SK-N-SH (cell line): ENCODE results near the gene RAVER1. TPM values are rescaled to one million over a fixed set of nuclear protein-coding genes. Genes with fewer than 3 reads are reported as not detected.

ENCODE experiments used
- CTCF ChIA-PET: fragments of 300-600, 350-600 bp; formaldehyde crosslinking; extraction: SDS; loops from one replicate; lab custom pipeline; 2021; lab: Yijun Ruan, JAX
- POLR2A ChIA-PET: fragments of 350-600 bp; sonication (Branson Sonifier 250); formaldehyde crosslinking; extraction: SDS; loops from one replicate; lab custom pipeline; 2020; ENCODE audit warnings: antibody characterized with exemption, inconsistent platforms; lab: Yijun Ruan, JAX
- DNase-seq: peaks from one replicate; pipeline ENCODE4 v3.0.0; 2012
- H2AFZ ChIP-seq: fragments of 200-600 bp; sonication (generic); 2 replicates; pipeline ENCODE4 v1.8.1; 2016; ENCODE audit warnings: antibody characterized with exemption, mild to moderate bottlenecking, low read depth
- H3F3A ChIP-seq: fragments of 200-600 bp; sonication (generic); replicated peaks from 2 replicates; pipeline ENCODE3; 2016; ENCODE audit warnings: antibody characterized with exemption, mild to moderate bottlenecking; ENCODE audit not compliant: insufficient read depth
- H3K27ac ChIP-seq, 2 experiments: fragments of 200-500 bp in 1 of 2; fragments of 200-600 bp in 1 of 2; sonication (Bioruptor generic) in 1 of 2; sonication (generic), shearing (Covaris generic) in 1 of 2; 2 replicates each; pipeline versions ENCODE4 v1.5.1 to v1.6.1; 2014 to 2016; ENCODE audit warnings: low read depth in 2 of 2, inconsistent platforms in 1 of 2, low read length in 1 of 2, mild to moderate bottlenecking in 1 of 2, mixed read lengths in 1 of 2
- H3K27me3 ChIP-seq: fragments of 200-600 bp; sonication (generic), shearing (Covaris generic); 2 replicates; pipeline ENCODE4 v1.6.1; 2016; ENCODE audit warnings: mixed run types; ENCODE audit not compliant: insufficient read depth
- H3K36me3 ChIP-seq, 2 experiments: fragments of 200-500 bp in 1 of 2; fragments of 200-600 bp in 1 of 2; sonication (Bioruptor generic) in 1 of 2; sonication (generic) in 1 of 2; replicated peaks in 1 of 2; 2 replicates each; pipeline versions ENCODE3 to v1.5.1; 2014 to 2016; ENCODE audit warnings: low read length in 1 of 2, mild to moderate bottlenecking in 1 of 2; ENCODE audit not compliant: insufficient read depth in 2 of 2, control insufficient read depth in 1 of 2
- H3K4me1 ChIP-seq, 2 experiments: fragments of 200-500 bp in 1 of 2; fragments of 200-600 bp in 1 of 2; sonication (Bioruptor generic) in 1 of 2; sonication (generic), shearing (Covaris generic) in 1 of 2; 2 replicates each; pipeline versions ENCODE4 v1.5.1 to v1.6.1; 2014 to 2016; ENCODE audit warnings: low read depth in 1 of 2, low read length in 1 of 2, mixed run types in 1 of 2; ENCODE audit not compliant: insufficient read depth in 2 of 2, control insufficient read depth in 1 of 2
- H3K4me2 ChIP-seq: fragments of 200-600 bp; sonication (generic), shearing (Covaris generic); 2 replicates; pipeline ENCODE4 v1.6.1; 2017; ENCODE audit warnings: mixed run types
- H3K4me3 ChIP-seq, 2 experiments: fragments of 200-500 bp in 1 of 2; fragments of 200-600 bp in 1 of 2; sonication (Bioruptor generic) in 1 of 2; sonication (generic), shearing (Covaris generic) in 1 of 2; 2 replicates each; pipeline versions ENCODE4 v1.5.1 to v1.8.1; 2014 to 2016; ENCODE audit warnings: low read depth in 2 of 2, inconsistent platforms in 1 of 2, low read length in 1 of 2, mild to moderate bottlenecking in 1 of 2, mixed read lengths in 1 of 2, moderate library complexity in 1 of 2
- H3K79me2 ChIP-seq: fragments of 200-600 bp; sonication (generic); 2 replicates; pipeline ENCODE4 v1.8.1; 2017; ENCODE audit warnings: mild to moderate bottlenecking; ENCODE audit not compliant: insufficient read depth
- H3K9ac ChIP-seq: fragments of 200-600 bp; sonication (generic); 2 replicates; pipeline ENCODE4 v1.6.1; 2017; ENCODE audit warnings: mixed run types
- H3K9me2 ChIP-seq: fragments of 200-600 bp; sonication (generic); 2 replicates; pipeline ENCODE4 v1.6.1; 2017; ENCODE audit warnings: mixed run types
- H3K9me3 ChIP-seq: fragments of 200-600 bp; sonication (generic); 2 replicates; pipeline ENCODE4 v1.6.1; 2017; ENCODE audit warnings: mixed run types, mild to moderate bottlenecking, moderate library complexity
- H4K20me1 ChIP-seq: fragments of 200-600 bp; sonication (generic); 2 replicates; pipeline ENCODE4 v1.6.1; 2017; ENCODE audit warnings: mild to moderate bottlenecking, mixed run types; ENCODE audit not compliant: insufficient read depth
- CHD2 ChIP-seq: fragments of 150-350 bp; IDR thresholded peaks from 2 replicates; pipeline ENCODE4 v1.6.1; 2018; ENCODE audit warnings: low read length; ENCODE audit not compliant: partially characterized antibody
- EP300 ChIP-seq, 2 experiments: IDR thresholded peaks; 2 replicates each; pipeline versions ENCODE4 v1.4.0 to v1.6.1; 2012; ENCODE audit warnings: borderline replicate concordance in 1 of 2, low read depth in 1 of 2, low read length in 1 of 2
- EZH2phosphoT487 ChIP-seq: fragments of 200-600 bp; sonication (generic); IDR thresholded peaks from 2 replicates; pipeline ENCODE4 v1.6.1; 2017; ENCODE audit warnings: low read depth, mixed run types, mild to moderate bottlenecking, antibody characterized with exemption, moderate library complexity, borderline replicate concordance
- FOSL2 ChIP-seq: IDR thresholded peaks from 2 replicates; pipeline ENCODE4 v1.4.0; 2012; ENCODE audit warnings: low read depth, mild to moderate bottlenecking, moderate library complexity, borderline replicate concordance
- FOXM1 ChIP-seq: IDR thresholded peaks from 2 replicates; pipeline ENCODE4 v1.4.0; 2012; ENCODE audit warnings: low read depth, mild to moderate bottlenecking
- GATA2 ChIP-seq: sonication (generic); formaldehyde crosslinking; IDR thresholded peaks from 2 replicates; pipeline ENCODE4 v1.5.0; 2020; ENCODE audit warnings: mild to moderate bottlenecking, missing genetic modification reagents
- MEF2A ChIP-seq: IDR thresholded peaks from 2 replicates; pipeline ENCODE4 v1.4.0; 2012; ENCODE audit warnings: low read depth, borderline replicate concordance
- TCF12 ChIP-seq: IDR thresholded peaks from 2 replicates; pipeline ENCODE4 v1.4.0; 2012
- TEAD4 ChIP-seq: IDR thresholded peaks from 2 replicates; pipeline ENCODE4 v1.4.0; 2012; ENCODE audit warnings: mild to moderate bottlenecking, borderline replicate concordance; ENCODE audit not compliant: insufficient read depth
- WGBS: methylation state at CpG from one replicate; pipeline ENCODE4 v1.1.6; 2017; ENCODE audit warnings: low lambda C conversion rate; 5-methylcytosine and 5-hydroxymethylcytosine counted together
- polyA plus RNA-seq, 3 experiments: library from polyadenylated mRNA; depleted of rRNA; stranded (reverse); fragments of >200 nt; gene quantifications; 2 replicates each; pipeline ENCODE4 v1.2.3, GENCODE V29; 2012
- TF ChIP-seq, protein P1 (sequence below): fragments of 200-600 bp; sonication (generic); IDR thresholded peaks from 2 replicates; pipeline ENCODE4 v1.6.1; 2017; ENCODE audit warnings: antibody characterized with exemption, mild to moderate bottlenecking, moderate library complexity
- TF ChIP-seq, protein P2 (sequence below): IDR thresholded peaks from 2 replicates; pipeline ENCODE4 v1.4.0; 2012; ENCODE audit warnings: low read depth, borderline replicate concordance
- TF ChIP-seq, protein P3 (sequence below): IDR thresholded peaks from 2 replicates; pipeline ENCODE4 v1.4.0; 2012; ENCODE audit warnings: low read depth, borderline replicate concordance

The RAVER1 gene
- polyA plus RNA-seq, 1 of the 3 experiments (the other 2 are of a cell fraction) = 8.2 TPM

DNA sequence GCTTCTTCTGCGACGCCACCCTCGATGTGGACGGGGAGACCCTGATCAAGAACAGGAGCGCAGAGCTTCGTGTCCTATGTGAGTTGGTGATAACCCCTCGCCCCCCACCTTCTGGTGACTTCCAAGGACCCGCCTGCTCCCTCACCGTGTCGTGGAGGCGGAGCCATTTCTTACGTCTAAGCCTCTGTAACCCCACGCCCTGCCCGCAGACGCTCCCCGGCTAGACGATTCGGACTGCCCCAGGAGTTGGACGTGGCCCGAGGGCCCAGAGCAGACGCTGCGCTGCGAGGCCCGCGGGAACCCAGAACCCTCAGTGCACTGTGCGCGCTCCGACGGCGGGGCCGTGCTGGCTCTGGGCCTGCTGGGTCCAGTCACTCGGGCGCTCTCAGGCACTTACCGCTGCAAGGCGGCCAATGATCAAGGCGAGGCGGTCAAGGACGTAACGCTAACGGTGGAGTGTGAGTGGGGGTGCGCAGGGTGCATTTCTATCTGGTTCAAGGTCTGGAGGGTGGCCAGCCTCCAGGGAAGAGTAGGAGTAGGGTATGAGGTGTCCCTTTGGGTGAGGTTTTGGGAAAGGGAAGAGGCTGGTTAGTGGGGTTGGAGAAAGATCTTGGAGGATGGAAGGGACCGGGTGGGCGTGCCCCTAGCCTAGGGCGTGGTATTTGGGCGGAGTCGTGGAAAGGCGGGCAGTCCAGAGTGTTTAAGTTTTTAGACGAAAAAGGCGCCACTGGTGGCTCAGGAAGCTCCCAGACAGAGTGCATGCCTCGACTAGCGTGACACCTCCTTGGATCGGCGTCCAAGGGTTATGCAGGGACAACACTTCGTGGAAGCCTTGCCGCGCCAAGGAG lies 40.3 kb downstream of the RAVER1 start:
- Histone ChIP-seq H3K9ac (no peak overlapping the region), H3K27me3 (no peaks in the 10 kb centered on the region; the same call in 1 of the 2 replicates), H4K20me1 (no peaks in the 10 kb centered on the region), H3F3A (peaks cover 3% of the 10 kb centered on the region), H3K4me2 (peak overlapping the region; percentile 98), H3K36me3 (no peaks in the 10 kb centered on the region), H3K9me3 (no peaks in the 10 kb centered on the region), H3K4me3 (peak overlapping the region; percentile 45 to 77; a peak in 3 of 4 replicates), H3K4me1 (peaks cover 0 to 39% of the 10 kb centered on the region in 2 experiments; a peak in 1 of 4 replicates), H3K9me2 (no peaks in the 10 kb centered on the region), H2AFZ (no peak overlapping the region), H3K79me2 (no peaks in the 10 kb centered on the region), H3K27ac (no peak overlapping the region)
- no peak for DNase-seq
- CTCF ChIA-PET = interaction anchor here (0.9 to 2.9 kb wide), 5 partner anchors 22 to 132 kb away, joined by 3 to 21 read pairs (median 6); partner anchors contain the start of gene ICAM1
- no peak for TF ChIP-seq FOSL2
- TF ChIP-seq CHD2 = no peak
- TF ChIP-seq, protein P1, sequence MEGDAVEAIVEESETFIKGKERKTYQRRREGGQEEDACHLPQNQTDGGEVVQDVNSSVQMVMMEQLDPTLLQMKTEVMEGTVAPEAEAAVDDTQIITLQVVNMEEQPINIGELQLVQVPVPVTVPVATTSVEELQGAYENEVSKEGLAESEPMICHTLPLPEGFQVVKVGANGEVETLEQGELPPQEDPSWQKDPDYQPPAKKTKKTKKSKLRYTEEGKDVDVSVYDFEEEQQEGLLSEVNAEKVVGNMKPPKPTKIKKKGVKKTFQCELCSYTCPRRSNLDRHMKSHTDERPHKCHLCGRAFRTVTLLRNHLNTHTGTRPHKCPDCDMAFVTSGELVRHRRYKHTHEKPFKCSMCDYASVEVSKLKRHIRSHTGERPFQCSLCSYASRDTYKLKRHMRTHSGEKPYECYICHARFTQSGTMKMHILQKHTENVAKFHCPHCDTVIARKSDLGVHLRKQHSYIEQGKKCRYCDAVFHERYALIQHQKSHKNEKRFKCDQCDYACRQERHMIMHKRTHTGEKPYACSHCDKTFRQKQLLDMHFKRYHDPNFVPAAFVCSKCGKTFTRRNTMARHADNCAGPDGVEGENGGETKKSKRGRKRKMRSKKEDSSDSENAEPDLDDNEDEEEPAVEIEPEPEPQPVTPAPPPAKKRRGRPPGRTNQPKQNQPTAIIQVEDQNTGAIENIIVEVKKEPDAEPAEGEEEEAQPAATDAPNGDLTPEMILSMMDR = no peak
- TF ChIP-seq, protein P2, sequence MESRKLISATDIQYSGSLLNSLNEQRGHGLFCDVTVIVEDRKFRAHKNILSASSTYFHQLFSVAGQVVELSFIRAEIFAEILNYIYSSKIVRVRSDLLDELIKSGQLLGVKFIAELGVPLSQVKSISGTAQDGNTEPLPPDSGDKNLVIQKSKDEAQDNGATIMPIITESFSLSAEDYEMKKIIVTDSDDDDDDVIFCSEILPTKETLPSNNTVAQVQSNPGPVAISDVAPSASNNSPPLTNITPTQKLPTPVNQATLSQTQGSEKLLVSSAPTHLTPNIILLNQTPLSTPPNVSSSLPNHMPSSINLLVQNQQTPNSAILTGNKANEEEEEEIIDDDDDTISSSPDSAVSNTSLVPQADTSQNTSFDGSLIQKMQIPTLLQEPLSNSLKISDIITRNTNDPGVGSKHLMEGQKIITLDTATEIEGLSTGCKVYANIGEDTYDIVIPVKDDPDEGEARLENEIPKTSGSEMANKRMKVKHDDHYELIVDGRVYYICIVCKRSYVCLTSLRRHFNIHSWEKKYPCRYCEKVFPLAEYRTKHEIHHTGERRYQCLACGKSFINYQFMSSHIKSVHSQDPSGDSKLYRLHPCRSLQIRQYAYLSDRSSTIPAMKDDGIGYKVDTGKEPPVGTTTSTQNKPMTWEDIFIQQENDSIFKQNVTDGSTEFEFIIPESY = no peak
- TF ChIP-seq EP300 (IDR thresholded peaks at IDR 0.05; ENCODE audit: borderline replicate concordance in 1 of 2, low read depth in 1 of 2, low read length in 1 of 2) = no peak
- TF ChIP-seq EZH2phosphoT487 = no peak
- 53% methylated on average over 28 of the region's 56 CpGs for WGBS
- POLR2A ChIA-PET = interaction anchor here (0.7 kb wide), 1 partner anchor 67 kb away, joined by 3 read pairs; no protein-coding TSS in a partner anchor

DNA sequence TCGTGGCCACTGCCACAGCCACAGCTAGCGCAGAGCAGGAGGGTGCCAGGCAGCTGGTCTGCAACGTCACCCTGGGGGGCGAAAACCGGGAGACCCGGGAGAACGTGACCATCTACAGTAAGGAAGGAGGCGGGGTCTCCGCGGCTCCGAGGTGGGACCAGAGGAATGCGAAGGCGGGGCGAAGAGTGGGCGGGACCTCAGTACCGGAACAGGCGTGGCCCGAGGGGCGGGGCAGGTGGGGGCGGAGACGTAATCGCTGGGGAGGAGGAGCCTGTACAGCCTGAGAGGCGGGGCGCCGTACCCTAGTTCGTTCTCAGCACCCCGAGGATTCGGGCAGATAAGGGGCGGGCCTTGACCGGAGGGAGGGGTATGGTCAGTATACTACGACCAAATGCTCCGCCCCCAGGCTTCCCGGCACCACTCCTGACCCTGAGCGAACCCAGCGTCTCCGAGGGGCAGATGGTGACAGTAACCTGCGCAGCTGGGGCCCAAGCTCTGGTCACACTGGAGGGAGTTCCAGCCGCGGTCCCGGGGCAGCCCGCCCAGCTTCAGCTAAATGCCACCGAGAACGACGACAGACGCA lies 41.0 kb downstream of the RAVER1 start:
- 1% methylated on average over 11 of the region's 45 CpGs for WGBS
- no peaks in the 10 kb centered on the region for H3K79me2 ChIP-seq
- peak; percentile 92 for DNase-seq
- H3K27me3 ChIP-seq = no peaks in the 10 kb centered on the region; the same call in 1 of the 2 replicates
- H3K4me1 ChIP-seq = peaks cover 0 to 39% of the 10 kb centered on the region in 2 experiments; a peak in 1 of 4 replicates
- H3F3A ChIP-seq = peaks cover 3% of the 10 kb centered on the region
- ChIA-PET POLR2A (interaction anchor here (1.1 kb wide), 1 partner anchor 9 kb away, joined by 3 read pairs; no protein-coding TSS in a partner anchor), CTCF (interaction anchor here (1.0 to 2.9 kb wide), 8 partner anchors 22 to 153 kb away, joined by 3 to 21 read pairs (median 5); partner anchors contain the start of gene ICAM1)
- peak overlapping the region; percentile 45 to 77 for H3K4me3 ChIP-seq
- no peaks in the 10 kb centered on the region for H3K9me2 ChIP-seq
- no peaks in the 10 kb centered on the region for H3K36me3 ChIP-seq
- H3K9ac ChIP-seq = no peak overlapping the region
- peak overlapping the region; percentile 61; the same call in 1 of the 2 replicates for H2AFZ ChIP-seq
- no peaks in the 10 kb centered on the region for H4K20me1 ChIP-seq
- no peaks in the 10 kb centered on the region for H3K9me3 ChIP-seq
- H3K27ac ChIP-seq = no peak overlapping the region
- peak overlapping the region; percentile 98 for H3K4me2 ChIP-seq
- TF ChIP-seq TEAD4 (no peak), EP300 (IDR thresholded peaks at IDR 0.05; ENCODE audit: borderline replicate concordance in 1 of 2, low read depth in 1 of 2, low read length in 1 of 2) (no peak), TCF12 (no peak), FOSL2 (no peak), MEF2A (no peak), FOXM1 (no peak), GATA2 (CRISPR knock-in tag) (no peak)
- TF ChIP-seq, protein P3, sequence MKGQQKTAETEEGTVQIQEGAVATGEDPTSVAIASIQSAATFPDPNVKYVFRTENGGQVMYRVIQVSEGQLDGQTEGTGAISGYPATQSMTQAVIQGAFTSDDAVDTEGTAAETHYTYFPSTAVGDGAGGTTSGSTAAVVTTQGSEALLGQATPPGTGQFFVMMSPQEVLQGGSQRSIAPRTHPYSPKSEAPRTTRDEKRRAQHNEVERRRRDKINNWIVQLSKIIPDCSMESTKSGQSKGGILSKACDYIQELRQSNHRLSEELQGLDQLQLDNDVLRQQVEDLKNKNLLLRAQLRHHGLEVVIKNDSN = no peak
- TF ChIP-seq, protein P2 = no peak
